GM18520 (cell line): Measurements from ENCODE around the gene CDH4.

Experiments used
- ATAC-seq: cut with Tn5 transposase; IDR thresholded peaks from one replicate; pipeline ENCODE4 v1.9.1; 2021; ENCODE audit not compliant: unreplicated experiment

The CDH4 gene

DNA sequence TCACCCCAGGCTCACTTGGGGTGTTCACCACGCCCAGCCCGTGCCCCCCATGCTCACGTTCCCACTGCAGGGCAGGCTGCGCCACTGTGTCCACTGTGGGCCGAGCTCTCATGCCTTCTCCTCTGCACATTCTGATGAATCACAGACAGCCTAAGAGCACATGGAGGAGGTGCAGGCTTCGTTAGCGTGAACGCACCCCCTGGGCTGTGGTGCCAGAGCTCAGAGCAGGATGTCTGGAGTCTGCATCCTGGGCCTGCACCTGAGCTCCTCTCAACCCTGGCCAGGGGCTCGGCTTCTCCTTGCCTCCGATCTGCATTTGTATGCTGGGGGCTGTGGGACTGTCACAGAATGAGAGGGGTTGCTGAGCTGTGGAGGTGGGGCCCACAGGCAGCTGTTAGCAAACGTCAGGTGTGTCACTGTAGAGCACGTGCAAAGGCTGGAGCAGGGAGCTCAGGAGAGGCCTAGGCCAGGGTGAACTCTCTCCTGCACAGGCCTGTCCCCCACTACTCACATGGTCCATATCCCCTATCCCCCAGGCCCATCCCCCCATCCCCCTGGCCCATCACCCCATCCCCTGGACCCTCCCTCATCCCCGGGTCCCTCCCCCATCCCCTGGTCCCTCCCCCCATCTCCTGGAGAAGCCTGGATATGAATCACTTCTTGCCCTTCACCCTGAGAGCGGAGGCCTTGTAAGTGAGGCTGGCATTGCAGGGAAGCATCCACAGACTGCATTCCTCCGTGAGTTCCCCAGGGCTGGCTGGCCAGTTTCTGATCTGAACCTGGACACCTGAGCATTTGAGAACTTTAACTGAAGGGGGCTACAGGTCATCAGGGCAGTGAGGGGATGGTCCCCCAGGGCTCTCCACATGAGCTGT, 504.1 kb downstream of the CDH4 start:
- ATAC-seq = no peak

- no peak for ATAC-seq
These were observed 505.1 kb downstream of the CDH4 start for GRCh38 chr20:61756966-61757677.

DNA sequence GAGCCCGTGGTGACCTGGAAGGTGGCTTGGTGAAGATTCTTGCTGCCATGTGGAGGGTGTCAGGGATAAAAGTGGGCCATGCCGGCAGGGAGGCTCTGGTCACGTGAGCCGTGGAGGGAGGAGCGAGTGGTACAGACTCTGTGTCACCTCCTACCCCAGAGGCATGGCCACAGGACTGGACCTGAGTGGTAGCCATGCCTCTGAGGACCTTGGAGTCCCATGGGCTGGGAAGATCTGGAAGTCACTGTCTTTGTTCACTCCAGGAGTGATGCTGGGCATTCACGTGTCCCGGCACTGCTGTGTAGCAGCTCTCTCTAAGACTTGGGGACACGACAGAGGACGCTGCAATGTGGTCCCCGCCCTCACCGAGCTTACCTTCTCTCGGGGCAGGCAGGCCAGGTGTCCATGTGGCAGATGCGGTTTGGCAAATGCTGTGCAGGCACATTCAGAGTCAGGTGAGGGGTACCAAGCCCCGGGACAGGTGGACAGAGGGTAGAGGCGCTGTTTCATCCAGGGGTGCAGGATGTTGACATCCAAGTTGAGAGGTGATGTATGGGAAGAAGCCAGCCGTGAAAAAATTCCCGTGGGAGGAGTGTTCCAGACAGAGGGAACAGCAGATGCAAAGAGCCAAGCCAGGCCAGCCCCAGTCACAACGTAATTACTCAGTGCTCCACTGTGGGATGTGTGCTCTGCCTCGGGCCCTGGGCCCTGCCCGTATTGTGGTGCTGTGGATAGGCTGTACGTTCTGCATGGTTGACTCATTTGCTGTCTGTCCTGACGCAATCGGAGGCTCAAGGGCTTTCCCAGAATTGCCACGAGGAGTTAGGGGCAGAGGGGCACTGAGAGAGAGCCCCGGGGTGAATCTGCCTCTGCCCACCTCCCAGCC, 505.9 kb downstream of the CDH4 start:
- no peak for ATAC-seq

DNA sequence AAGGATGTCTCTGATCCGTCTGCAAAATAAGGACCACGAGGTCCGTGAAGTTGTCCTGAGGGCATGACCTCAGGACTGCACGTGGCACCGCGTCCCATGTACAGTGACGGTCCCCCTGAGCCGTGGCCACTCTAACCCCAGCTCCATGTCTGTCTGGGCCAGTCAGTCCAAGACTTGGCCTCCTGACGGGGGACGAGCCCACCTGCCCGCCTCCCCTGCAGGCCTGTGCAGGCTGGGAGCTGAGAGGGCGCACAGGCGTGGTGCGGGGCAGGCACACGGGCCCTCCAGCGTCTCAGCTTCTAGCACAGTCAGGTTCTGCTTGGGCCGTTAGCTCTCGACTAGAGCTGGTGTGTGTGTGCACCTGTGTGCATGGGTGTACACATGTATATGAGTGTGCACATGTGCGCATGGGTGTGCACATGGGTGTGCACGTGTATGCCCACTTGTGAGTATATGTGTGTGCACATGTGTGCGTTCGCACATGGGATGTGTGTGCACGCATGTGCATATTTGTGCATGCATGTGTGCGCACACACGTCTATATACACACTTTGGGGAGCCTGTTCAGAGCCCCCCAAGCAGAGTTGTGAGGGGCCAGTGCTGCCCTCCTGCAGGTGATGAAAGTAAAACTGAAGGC, 506.6 kb downstream of the CDH4 start:
- ATAC-seq = no peak

- no peak for ATAC-seq
These were observed 507.4 kb downstream of the CDH4 start for GRCh38 chr20:61759286-61760065.

DNA sequence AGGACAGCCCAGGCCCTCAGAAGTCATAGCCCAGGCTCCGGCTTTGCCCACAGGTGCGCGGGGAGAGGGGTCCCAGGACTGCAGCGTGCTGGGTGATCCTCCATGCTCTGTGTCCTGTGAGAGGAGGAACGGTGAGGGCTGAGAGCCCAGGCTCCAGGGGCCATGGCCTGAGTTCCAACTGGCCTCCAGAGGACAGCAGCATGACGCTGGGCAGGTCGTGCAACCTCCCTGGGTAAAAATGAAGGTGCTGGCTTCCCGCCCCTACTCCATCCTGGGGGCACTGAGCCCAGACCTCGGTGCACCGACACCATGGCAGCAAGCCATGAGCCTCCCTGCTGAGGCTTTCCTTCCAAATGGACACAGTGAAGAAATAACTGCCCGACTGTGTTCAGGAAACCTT, 508.3 kb downstream of the CDH4 start:
- no peak for ATAC-seq

DNA sequence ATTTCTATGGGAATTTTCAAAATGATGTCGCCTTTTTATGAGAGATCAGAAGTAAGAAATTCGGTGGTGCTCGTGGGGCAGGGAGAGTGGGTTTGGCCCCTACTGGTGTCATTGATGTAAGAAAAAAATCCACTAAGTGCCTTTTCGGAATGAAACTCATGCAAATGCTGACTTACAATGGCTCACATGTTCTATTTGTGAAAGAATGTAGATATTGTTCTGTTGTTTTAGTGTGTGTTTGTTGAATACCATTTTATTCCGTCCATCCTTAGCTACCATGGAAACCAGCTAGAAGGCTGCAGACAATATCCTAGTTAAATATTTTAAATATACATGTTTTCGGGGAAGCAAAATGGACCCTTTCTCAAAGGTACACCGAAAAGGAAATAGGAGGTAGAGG, 508.7 kb downstream of the CDH4 start:
- no peak for ATAC-seq

- ATAC-seq = no peak
These were observed 509.5 kb downstream of the CDH4 start for GRCh38 chr20:61761453-61762166.

DNA sequence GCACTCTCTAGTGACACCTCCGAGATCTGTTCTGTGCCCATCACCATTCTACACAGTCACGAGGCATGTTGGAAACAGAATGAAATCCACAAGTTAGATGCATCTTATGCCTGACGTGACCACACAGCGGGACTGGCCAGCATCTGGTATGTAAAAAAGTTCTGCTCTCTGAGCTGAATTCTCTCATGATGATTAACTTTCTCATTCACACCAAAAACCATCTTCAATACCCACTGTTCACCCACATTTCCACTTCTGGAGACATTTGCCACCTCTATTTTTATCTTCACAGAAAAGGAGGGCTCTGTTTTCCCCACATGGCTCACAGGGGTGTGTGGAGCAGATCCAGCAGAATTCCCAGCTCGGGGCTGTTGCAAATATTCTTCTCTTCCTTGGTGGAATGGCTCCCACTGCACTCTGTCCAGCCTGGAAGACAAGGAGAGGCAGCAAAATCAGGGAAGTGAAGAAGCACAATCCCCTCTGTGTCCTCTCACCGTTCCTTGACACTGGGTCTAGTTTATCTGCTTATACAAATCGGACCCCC, 510.2 kb downstream of the CDH4 start:
- ATAC-seq = no peak

- no peak for ATAC-seq
These were observed 511.1 kb downstream of the CDH4 start for GRCh38 chr20:61762886-61763739.

- ATAC-seq = no peak
These were observed 511.8 kb downstream of the CDH4 start for GRCh38 chr20:61763740-61764400.

DNA sequence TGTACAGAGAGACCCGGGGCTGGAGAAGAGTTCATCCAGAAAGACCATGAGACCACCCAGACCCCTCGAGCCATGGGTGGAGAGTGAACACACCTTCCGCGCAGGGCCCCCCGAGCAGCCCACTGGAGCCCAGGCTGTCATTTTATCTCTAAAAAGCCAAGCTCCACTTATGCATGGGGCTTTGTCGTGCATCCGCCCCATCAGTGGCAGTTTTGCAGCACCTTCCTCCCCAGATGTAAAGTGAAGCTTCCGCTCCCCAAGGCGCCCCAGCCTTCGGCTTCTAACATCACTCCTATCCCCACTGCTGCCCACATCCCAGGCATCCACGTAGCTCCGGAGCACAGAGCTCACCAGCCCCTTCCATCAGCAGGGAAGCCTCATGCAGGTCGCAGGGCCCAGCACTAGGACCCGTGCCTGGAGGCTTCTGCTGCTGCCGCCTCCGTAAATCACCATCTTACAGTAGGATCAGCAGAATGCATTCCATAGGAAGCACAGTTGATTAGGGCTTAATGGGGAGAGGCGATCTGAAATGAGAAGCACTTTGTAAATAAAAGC, 512.5 kb downstream of the CDH4 start:
- no peak for ATAC-seq

GRCh38 chr20:61765081-61765870, 513.2 kb downstream of the CDH4 start:
- ATAC-seq = no peak

GRCh38 chr20:61765871-61766654, 514.0 kb downstream of the CDH4 start:
- no peak for ATAC-seq

- ATAC-seq = no peak
These were observed 515.0 kb downstream of the CDH4 start for GRCh38 chr20:61766921-61767610.
